Ovary (tissue), 9 donors: ENCODE data around the gene JPT1. TPM values are rescaled to one million over a fixed set of nuclear protein-coding genes. Genes with fewer than 3 reads are reported as not detected.
A peak's percentile ranks its signal among the peaks of the same experiment; 100 is the strongest.

ENCODE experiments used
- DNase-seq, 5 donors: peaks; one replicate each; pipeline ENCODE4 v3.0.0-alpha.2; 2019 to 2020
- H3K27ac ChIP-seq, 2 donors: fragments of 200-600 bp; one replicate each; pipeline versions ENCODE4 v1.5.1 to v1.8.0; 2019 to 2022
- H3K27me3 ChIP-seq: fragments of 200-600 bp; one replicate; pipeline ENCODE4 v1.8.0; 2022
- H3K36me3 ChIP-seq: fragments of 200-600 bp; sonication (generic); one replicate; pipeline ENCODE4 v1.5.1; 2019
- H3K4me1 ChIP-seq: one replicate; pipeline ENCODE4 v1.8.1; 2013; ENCODE audit warnings: mild to moderate bottlenecking, moderate library complexity; ENCODE audit not compliant: insufficient read depth
- H3K4me3 ChIP-seq: fragments of 200-600 bp; sonication (generic); one replicate; pipeline ENCODE4 v1.5.1; 2017
- H3K9me3 ChIP-seq, 2 donors: fragments of 200-600 bp in 1 of 2; sonication (generic) in 1 of 2; one replicate each; pipeline versions ENCODE4 v1.5.1 to v1.8.1; 2013 to 2019; ENCODE audit warnings: mild to moderate bottlenecking in 1 of 2, moderate library complexity in 1 of 2
- EP300 ChIP-seq: sonication (generic); formaldehyde crosslinking; IDR thresholded peaks from one replicate; pipeline ENCODE4 v1.6.1; 2017; ENCODE audit warnings: antibody characterized with exemption
- POLR2A ChIP-seq: fragments of 450-650 bp; IDR thresholded peaks from one replicate; pipeline ENCODE4 v1.6.1; 2017; ENCODE audit warnings: antibody characterized with exemption, mild to moderate bottlenecking, moderate library complexity
- WGBS, 3 donors: extraction: QIAGEN DNeasy Blood & Tissue Kit in 1 of 3; methylation state at CpG; one replicate each; pipeline versions ENCODE4 v1.1.5 to v1.1.7; 2013 to 2017; 5-methylcytosine and 5-hydroxymethylcytosine counted together
- intact Hi-C, 4 donors: fragments of 100-400 bp; cut with DNase I; formaldehyde crosslinking; loops; one replicate each; pipeline versions ENCODE4 v1.11.0 to v1.15.1; 2022 to 2023
- polyA plus RNA-seq, 2 donors: library from polyadenylated mRNA; stranded (reverse); fragments of 200-250 nt in 1 of 2; fragments of 350-450 nt in 1 of 2; fragmentation: Illumina TruSeq in 1 of 2; extraction: RNeasy Lipid Tissue Mini Kit (QIAGEN cat#74804) in 1 of 2; gene quantifications; one replicate each; pipeline ENCODE4 v1.2.3, GENCODE V29; 2013 to 2014
- total RNA-seq, 7 donors: library from RNA; depleted of rRNA in 2 of 7; stranded (reverse); fragments of >200 nt in 2 of 7; fragmentation: NEBNext Ultra II Directional in 3 of 7; extraction: Animal tissue kit (Norgen Biotek cat#: 25700) in 3 of 7; gene quantifications; one replicate each; pipeline versions ENCODE4 v1.1.0 to v1.2.4, GENCODE V29; 2016 to 2023
- TF ChIP-seq, protein P1 (sequence below), 3 donors: fragments of 450-650 bp in 2 of 3; fragments of 200-600 bp in 1 of 3; IDR thresholded peaks; one replicate each; pipeline versions ENCODE4 v1.5.1 to v1.8.0; 2016 to 2022; ENCODE audit warnings: antibody characterized with exemption in 3 of 3, mild to moderate bottlenecking in 1 of 3
- donor health status: DM: no; HTN: no; CAD: no; lungs with moderate emphysema.
- donor health status: DM: no; HTN: no; CAD: no.
- donor health status: Bipolar disorder and iron deficiency.
- donor health status: DM: yes; HTN: yes; CAD: no.
- donor health status: DM: no; HTN: no; CAD: no.
- donor health status: DM: yes; HTN: yes; CAD: no.

The JPT1 gene
- total and polyA plus RNA-seq, 9 donors = 12.9 to 54.5 (median 20.2) TPM

DNA sequence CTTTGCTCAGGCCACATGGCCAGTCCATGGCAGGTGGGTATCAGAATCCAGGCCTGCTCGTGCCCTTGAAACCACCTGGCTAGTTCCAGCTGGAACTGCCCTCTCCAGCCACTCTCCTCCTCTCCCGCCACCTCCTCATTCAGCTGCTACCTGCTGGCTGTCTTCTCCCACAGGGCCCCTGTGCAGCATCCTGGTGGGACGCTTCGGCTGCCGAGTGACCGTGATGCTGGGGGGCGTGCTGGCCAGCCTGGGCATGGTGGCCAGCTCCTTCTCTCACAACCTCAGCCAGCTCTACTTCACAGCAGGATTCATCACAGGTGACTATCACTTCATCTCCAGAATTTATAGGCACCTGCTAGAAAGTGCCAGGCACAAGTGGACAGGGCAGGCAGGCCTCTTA, 56.4 kb downstream of the JPT1 start:
- TF ChIP-seq EP300 (no peak), POLR2A (no peak)
- TF ChIP-seq, protein P1, sequence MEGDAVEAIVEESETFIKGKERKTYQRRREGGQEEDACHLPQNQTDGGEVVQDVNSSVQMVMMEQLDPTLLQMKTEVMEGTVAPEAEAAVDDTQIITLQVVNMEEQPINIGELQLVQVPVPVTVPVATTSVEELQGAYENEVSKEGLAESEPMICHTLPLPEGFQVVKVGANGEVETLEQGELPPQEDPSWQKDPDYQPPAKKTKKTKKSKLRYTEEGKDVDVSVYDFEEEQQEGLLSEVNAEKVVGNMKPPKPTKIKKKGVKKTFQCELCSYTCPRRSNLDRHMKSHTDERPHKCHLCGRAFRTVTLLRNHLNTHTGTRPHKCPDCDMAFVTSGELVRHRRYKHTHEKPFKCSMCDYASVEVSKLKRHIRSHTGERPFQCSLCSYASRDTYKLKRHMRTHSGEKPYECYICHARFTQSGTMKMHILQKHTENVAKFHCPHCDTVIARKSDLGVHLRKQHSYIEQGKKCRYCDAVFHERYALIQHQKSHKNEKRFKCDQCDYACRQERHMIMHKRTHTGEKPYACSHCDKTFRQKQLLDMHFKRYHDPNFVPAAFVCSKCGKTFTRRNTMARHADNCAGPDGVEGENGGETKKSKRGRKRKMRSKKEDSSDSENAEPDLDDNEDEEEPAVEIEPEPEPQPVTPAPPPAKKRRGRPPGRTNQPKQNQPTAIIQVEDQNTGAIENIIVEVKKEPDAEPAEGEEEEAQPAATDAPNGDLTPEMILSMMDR (IDR thresholded peaks at IDR 0.05) = no peak
- no peaks in the 10 kb centered on the region for H3K27me3 ChIP-seq
- no peak for DNase-seq
- no peaks in the 10 kb centered on the region for H3K36me3 ChIP-seq
- 91 to 95% (median 93%) methylated on average over 7 of the region's 7 CpGs for WGBS, 3 donors
- intact Hi-C loops = no loop called here
- no peak overlapping the region for H3K27ac ChIP-seq
- H3K4me1 ChIP-seq = peaks cover 8% of the 10 kb centered on the region
- no peak overlapping the region for H3K4me3 ChIP-seq
- H3K9me3 ChIP-seq = no peaks in the 10 kb centered on the region

- no peaks in the 10 kb centered on the region for H3K36me3 ChIP-seq
- H3K9me3 ChIP-seq = no peaks in the 10 kb centered on the region
- intact Hi-C loops = no loop called here
- H3K27me3 ChIP-seq = no peaks in the 10 kb centered on the region
- H3K4me3 ChIP-seq = no peak overlapping the region
- H3K27ac ChIP-seq = no peak overlapping the region
- DNase-seq = no peak
- peaks cover 16% of the 10 kb centered on the region for H3K4me1 ChIP-seq
- TF ChIP-seq POLR2A (no peak), EP300 (no peak)
- TF ChIP-seq, protein P1 (IDR thresholded peaks at IDR 0.05) = no peak
- WGBS, 3 donors = 73 to 76% (median 74%) methylated on average over 14 of the region's 14 CpGs
These were observed 58.2 kb downstream of the JPT1 start for GRCh38 chr17:75096082-75096625.

GRCh38 chr17:75094871-75095399, 59.4 kb downstream of the JPT1 start:
- no peak overlapping the region for H3K4me3 ChIP-seq
- H3K27ac ChIP-seq = no peak overlapping the region
- no peaks in the 10 kb centered on the region for H3K27me3 ChIP-seq
- H3K4me1 ChIP-seq = peaks cover 21% of the 10 kb centered on the region
- no peaks in the 10 kb centered on the region for H3K36me3 ChIP-seq
- intact Hi-C loops = no loop called here
- no peaks in the 10 kb centered on the region for H3K9me3 ChIP-seq
- DNase-seq = no peak
- TF ChIP-seq POLR2A (no peak), EP300 (no peak)
- TF ChIP-seq, protein P1 (IDR thresholded peaks at IDR 0.05) = no peak
- 74 to 82% (median 75%) methylated on average over 13 to 16 of the region's 16 CpGs for WGBS, 3 donors

GRCh38 chr17:75093548-75094158, 60.7 kb downstream of the JPT1 start:
- Histone ChIP-seq H3K9me3 (no peaks in the 10 kb centered on the region), H3K4me1 (peaks cover 21% of the 10 kb centered on the region), H3K36me3 (no peaks in the 10 kb centered on the region), H3K4me3 (no peak overlapping the region), H3K27ac (peak overlapping the region in 1 of 2 donors; percentile 54), H3K27me3 (no peaks in the 10 kb centered on the region)
- 87 to 89% (median 88%) methylated on average over 18 of the region's 18 CpGs for WGBS, 3 donors
- TF ChIP-seq POLR2A = no peak
- TF ChIP-seq, protein P1 (IDR thresholded peaks at IDR 0.05) = no peak
- TF ChIP-seq EP300 = no peak
- intact Hi-C loops = no loop called here
- DNase-seq = peak in 1 of 5 donors; percentile 47
